ENCODE results near the gene MMP13. TPM values are rescaled to one million over a fixed set of nuclear protein-coding genes. Genes with fewer than 3 reads are reported as not detected.

Gene MMP13
- total RNA-seq, 2 experiments from 2014 or later: not detected

GRCh38 chr11:102926961-102927623, 28.4 kb downstream of the MMP13 start:
- Histone ChIP-seq H3K79me2 (ENCODE audit: insufficient read depth, low read depth, low read length) (no peaks in the 10 kb centered on the region), H4K20me1 (ENCODE audit: insufficient read depth, low read length) (no peaks in the 10 kb centered on the region), H3K4me1 (ENCODE audit: insufficient read depth, low read length, poor library complexity, severe bottlenecking) (no peaks in the 10 kb centered on the region), H2AFZ (ENCODE audit: low read length) (no peak overlapping the region), H3K27ac (ENCODE audit: low read depth, low read length, poor library complexity, severe bottlenecking) (no peak overlapping the region), H3K4me2 (ENCODE audit: low read length) (no peak overlapping the region), H3K9me2 (ENCODE audit: insufficient read depth, low read length) (no peaks in the 10 kb centered on the region), H3K4me3 (ENCODE audit: low read depth, low read length, poor library complexity, severe bottlenecking) (no peak overlapping the region), H3K36me3 (ENCODE audit: insufficient read depth, low read length) (no peaks in the 10 kb centered on the region), H3K9me3 (ENCODE audit: low read length) (no peaks in the 10 kb centered on the region)
- DNase-seq (ENCODE audit: low spot score): no peak
- POLR2A ChIA-PET: interaction anchor here (0.6 to 1.7 kb wide), 2 partner anchors 14 to 28 kb away, joined by 3 read pairs; no protein-coding TSS in a partner anchor
- intact Hi-C loops (cut with micrococcal nuclease; ENCODE audit: unreplicated experiment): no loop called here
- no TSS peak for BruUV-seq (replicated peaks)
- TF ChIP-seq CTCF (conservative IDR thresholded peaks at IDR 0.05; ENCODE audit: low read length) (no peak), EZH2phosphoT487 (IDR thresholded peaks at IDR 0.05; ENCODE audit: borderline replicate concordance, low read depth, low read length) (no peak)
- CTCF ChIA-PET (ENCODE audit: unreplicated experiment): no interaction called here

DNA sequence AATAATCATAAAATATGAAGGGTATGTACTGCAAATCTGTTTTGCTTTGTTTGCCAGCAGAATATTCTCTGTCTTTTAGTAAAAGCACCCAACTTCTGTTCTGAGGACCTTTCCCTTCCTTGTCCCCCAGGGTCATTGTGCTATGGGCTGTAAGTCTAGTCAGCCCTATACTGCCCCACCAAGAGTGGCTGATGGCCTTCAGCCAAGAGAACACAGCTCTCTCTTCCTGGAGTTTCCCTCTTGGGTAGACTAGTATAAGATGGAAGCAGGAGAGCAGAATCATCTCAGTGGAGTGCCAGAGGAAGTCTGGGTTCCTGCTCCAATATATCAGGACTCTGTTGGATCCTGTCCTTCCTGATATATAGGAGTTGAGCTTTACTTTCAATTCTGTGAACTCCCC, 29.0 kb downstream of the MMP13 start:
- no peaks in the 10 kb centered on the region for H4K20me1 ChIP-seq (ENCODE audit: insufficient read depth, low read length)
- H3K4me2 ChIP-seq (ENCODE audit: low read length): no peak overlapping the region
- no peak for DNase-seq (ENCODE audit: low spot score)
- no peak for TF ChIP-seq EZH2phosphoT487 (IDR thresholded peaks at IDR 0.05; ENCODE audit: borderline replicate concordance, low read depth, low read length)
- TF ChIP-seq CTCF (conservative IDR thresholded peaks at IDR 0.05; ENCODE audit: low read length): no peak
- ChIA-PET POLR2A (interaction anchor here (0.6 to 1.7 kb wide), 2 partner anchors 14 to 28 kb away, joined by 3 read pairs; no protein-coding TSS in a partner anchor), CTCF (ENCODE audit: unreplicated experiment) (no interaction called here)
- no peak overlapping the region for H3K4me3 ChIP-seq (ENCODE audit: low read depth, low read length, poor library complexity, severe bottlenecking)
- no peaks in the 10 kb centered on the region for H3K9me3 ChIP-seq (ENCODE audit: low read length)
- no peaks in the 10 kb centered on the region for H3K4me1 ChIP-seq (ENCODE audit: insufficient read depth, low read length, poor library complexity, severe bottlenecking)
- no peaks in the 10 kb centered on the region for H3K36me3 ChIP-seq (ENCODE audit: insufficient read depth, low read length)
- intact Hi-C loops (cut with micrococcal nuclease; ENCODE audit: unreplicated experiment): no loop called here
- H3K79me2 ChIP-seq (ENCODE audit: insufficient read depth, low read depth, low read length): no peaks in the 10 kb centered on the region
- no peak overlapping the region for H3K27ac ChIP-seq (ENCODE audit: low read depth, low read length, poor library complexity, severe bottlenecking)
- no peak overlapping the region for H2AFZ ChIP-seq (ENCODE audit: low read length)
- no TSS peak for BruUV-seq (replicated peaks)
- no peaks in the 10 kb centered on the region for H3K9me2 ChIP-seq (ENCODE audit: insufficient read depth, low read length)

DNA sequence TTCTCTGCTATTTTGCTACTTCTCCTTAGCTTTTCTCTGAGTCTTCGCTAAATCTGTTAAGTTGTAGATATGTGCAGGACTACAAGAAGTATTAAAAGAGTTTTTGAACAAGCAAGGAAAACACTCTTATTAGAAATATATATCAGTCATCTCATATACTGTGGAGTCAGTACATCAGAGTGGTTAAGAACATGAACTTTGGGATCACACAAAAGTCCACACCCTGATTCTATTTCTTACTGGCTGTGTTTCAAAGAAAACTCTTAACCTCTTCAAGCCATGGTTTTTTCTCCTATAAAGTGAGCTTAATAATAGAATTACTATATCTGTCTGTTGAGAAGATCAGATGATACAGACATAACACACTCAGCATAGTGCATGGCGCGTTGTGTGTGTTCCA, 29.5 kb downstream of the MMP13 start:
- Histone ChIP-seq H3K79me2 (ENCODE audit: insufficient read depth, low read depth, low read length) (no peaks in the 10 kb centered on the region), H3K36me3 (ENCODE audit: insufficient read depth, low read length) (no peaks in the 10 kb centered on the region), H2AFZ (ENCODE audit: low read length) (no peak overlapping the region), H3K9me3 (ENCODE audit: low read length) (no peaks in the 10 kb centered on the region), H4K20me1 (ENCODE audit: insufficient read depth, low read length) (no peaks in the 10 kb centered on the region), H3K4me3 (ENCODE audit: low read depth, low read length, poor library complexity, severe bottlenecking) (no peak overlapping the region), H3K4me1 (ENCODE audit: insufficient read depth, low read length, poor library complexity, severe bottlenecking) (no peaks in the 10 kb centered on the region), H3K9me2 (ENCODE audit: insufficient read depth, low read length) (no peaks in the 10 kb centered on the region), H3K4me2 (ENCODE audit: low read length) (no peak overlapping the region), H3K27ac (ENCODE audit: low read depth, low read length, poor library complexity, severe bottlenecking) (no peak overlapping the region)
- CTCF ChIA-PET (ENCODE audit: unreplicated experiment): no interaction called here
- BruUV-seq (replicated peaks): no TSS peak
- no peak for TF ChIP-seq CTCF (conservative IDR thresholded peaks at IDR 0.05; ENCODE audit: low read length)
- TF ChIP-seq EZH2phosphoT487 (IDR thresholded peaks at IDR 0.05; ENCODE audit: borderline replicate concordance, low read depth, low read length): no peak
- POLR2A ChIA-PET: interaction anchor here (1.7 kb wide), 1 partner anchor 27 kb away, joined by 3 read pairs; no protein-coding TSS in a partner anchor
- no peak for DNase-seq (ENCODE audit: low spot score)
- intact Hi-C loops (cut with micrococcal nuclease; ENCODE audit: unreplicated experiment): no loop called here

Data from OCI-LY7 (cell line).